Neural cell (in vitro differentiated cells): ENCODE measurements around the gene DNAAF5. TPM values are rescaled to one million over a fixed set of nuclear protein-coding genes. Genes with fewer than 3 reads are reported as not detected.

Experiments
- H2AFZ ChIP-seq: fragments of 200-600, 300-800 bp; sonication (generic), shearing (Covaris generic); 2 replicates; pipeline ENCODE4 v1.6.0; 2014; ENCODE audit warnings: low read depth, mild to moderate bottlenecking, antibody characterized with exemption, low read length, moderate library complexity
- H3F3A ChIP-seq: fragments of 200-600 bp; shearing (Covaris generic); 2 replicates; pipeline ENCODE4 v1.6.1; 2016; ENCODE audit warnings: mild to moderate bottlenecking, moderate library complexity, mixed read lengths, antibody characterized with exemption, low read length; ENCODE audit not compliant: insufficient read depth, poor library complexity, severe bottlenecking
- H3K27ac ChIP-seq: fragments of 200-600, 300-800 bp; sonication (generic), shearing (Covaris generic); 2 replicates; pipeline ENCODE4 v1.5.1; 2014; ENCODE audit warnings: mild to moderate bottlenecking, low read length, moderate library complexity
- H3K27me3 ChIP-seq: fragments of 300-800, 200-600 bp; sonication (generic), shearing (Covaris generic); 2 replicates; pipeline ENCODE4 v1.6.0; 2014; ENCODE audit warnings: mild to moderate bottlenecking, low read depth, low read length, moderate library complexity; ENCODE audit not compliant: insufficient read depth
- H3K36me3 ChIP-seq: fragments of 300-800, 200-600 bp; sonication (generic), shearing (Covaris generic); 2 replicates; pipeline ENCODE4 v1.5.1; 2014; ENCODE audit warnings: mild to moderate bottlenecking, antibody characterized with exemption, low read length, moderate library complexity; ENCODE audit not compliant: insufficient read depth
- H3K4me2 ChIP-seq: fragments of 300-800, 200-600 bp; sonication (generic), shearing (Covaris generic); 2 replicates; pipeline ENCODE4 v1.6.0; 2014; ENCODE audit warnings: mild to moderate bottlenecking, low read length
- H3K4me3 ChIP-seq: fragments of 300-800, 200-600 bp; sonication (generic), shearing (Covaris generic); 2 replicates; pipeline ENCODE4 v1.5.1; 2014; ENCODE audit warnings: mild to moderate bottlenecking, low read length, moderate library complexity
- H3K79me2 ChIP-seq: fragments of 200-600 bp; shearing (Covaris generic); replicated peaks from 2 replicates; pipeline ENCODE4 v1.6.0; 2014; ENCODE audit warnings: mild to moderate bottlenecking, low read length, moderate library complexity; ENCODE audit not compliant: insufficient read depth
- H3K9ac ChIP-seq: fragments of 300-800, 200-600 bp; sonication (generic), shearing (Covaris generic); 2 replicates; pipeline ENCODE4 v1.6.1; 2016; ENCODE audit warnings: mild to moderate bottlenecking, low read length, mixed read lengths
- H3K9me2 ChIP-seq: fragments of 200-600 bp; shearing (Covaris generic); 2 replicates; pipeline ENCODE4 v1.6.1; 2016; ENCODE audit warnings: mild to moderate bottlenecking, low read length, mixed read lengths; ENCODE audit not compliant: insufficient read depth
- H3K9me3 ChIP-seq: fragments of 200-600, 300-800 bp; sonication (generic), shearing (Covaris generic); 2 replicates; pipeline ENCODE4 v1.6.1; 2016; ENCODE audit warnings: mild to moderate bottlenecking, mixed run types, low read length, moderate library complexity, mixed read lengths
- H4K20me1 ChIP-seq: fragments of 200-600 bp; shearing (Covaris generic); 2 replicates; pipeline ENCODE4 v1.6.1; 2016; ENCODE audit warnings: mild to moderate bottlenecking, mixed run types; ENCODE audit not compliant: insufficient read depth
- CTCF ChIP-seq: fragments of 450-650 bp; IDR thresholded peaks from 2 replicates; pipeline ENCODE4 v1.5.1; 2014; ENCODE audit warnings: antibody characterized with exemption, mild to moderate bottlenecking, moderate library complexity; ENCODE audit not compliant: poor library complexity, severe bottlenecking
- EP300 ChIP-seq: fragments of 450-650 bp; conservative IDR thresholded peaks from 2 replicates; pipeline ENCODE4 v1.6.1; 2014; ENCODE audit warnings: antibody characterized with exemption, mild to moderate bottlenecking, moderate library complexity; ENCODE audit not compliant: poor library complexity, severe bottlenecking
- EZH2 ChIP-seq: fragments of 200-600, 300-800 bp; shearing (Covaris generic), sonication (generic); IDR thresholded peaks from 2 replicates; pipeline ENCODE4 v1.6.1; 2014; ENCODE audit warnings: antibody characterized with exemption, low read length, borderline replicate concordance, mild to moderate bottlenecking; ENCODE audit not compliant: insufficient read depth, poor library complexity, severe bottlenecking
- MXI1 ChIP-seq: fragments of 450-650 bp; conservative IDR thresholded peaks from 2 replicates; pipeline ENCODE4 v1.6.1; 2014; ENCODE audit warnings: antibody characterized with exemption, mild to moderate bottlenecking; ENCODE audit not compliant: poor library complexity, severe bottlenecking
- POLR2AphosphoS5 ChIP-seq: IDR thresholded peaks from 2 replicates; pipeline ENCODE4 v1.6.1; 2012
- RAD21 ChIP-seq: fragments of 450-650 bp; conservative IDR thresholded peaks from 2 replicates; pipeline ENCODE4 v1.6.1; 2014; ENCODE audit warnings: antibody characterized with exemption, mild to moderate bottlenecking, moderate library complexity
- SMC3 ChIP-seq: fragments of 450-650 bp; conservative IDR thresholded peaks from 2 replicates; pipeline ENCODE4 v1.6.1; 2014; ENCODE audit warnings: antibody characterized with exemption, mild to moderate bottlenecking, moderate library complexity; ENCODE audit not compliant: poor library complexity
- TAF1 ChIP-seq: IDR thresholded peaks from 2 replicates; pipeline ENCODE4 v1.6.1; 2012; ENCODE audit warnings: low read depth
- polyA plus RNA-seq: library from polyadenylated mRNA; depleted of rRNA; stranded (reverse); fragments of >200 nt; gene quantifications from 2 replicates; pipeline ENCODE4 v1.2.3, GENCODE V29; 2014
- TF ChIP-seq, protein P1 (sequence below): IDR thresholded peaks from 2 replicates; pipeline ENCODE4 v1.6.1; 2012; ENCODE audit warnings: borderline replicate concordance

The DNAAF5 gene
- polyA plus RNA-seq, 1 donor from 2014 or later = 5.3 TPM

DNA sequence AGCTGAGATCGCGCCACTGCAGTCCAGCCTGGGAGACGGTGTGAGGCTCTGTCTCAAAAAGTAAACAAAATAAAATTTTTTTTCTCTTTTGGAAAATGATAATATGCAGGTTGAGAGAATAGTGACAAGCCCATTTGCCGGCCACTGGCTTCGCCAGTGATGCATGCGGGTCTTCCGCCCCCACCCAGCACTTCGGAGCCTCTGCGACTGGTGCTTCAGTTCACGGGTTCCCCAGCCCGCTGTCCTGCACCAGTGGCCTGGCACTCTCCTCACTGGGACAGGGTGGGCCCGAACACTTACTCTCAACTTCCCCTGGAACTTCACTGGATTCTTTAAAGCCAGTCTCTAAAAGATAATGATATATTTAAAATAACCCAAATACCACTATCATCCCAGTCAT, 108.5 kb downstream of the DNAAF5 start:
- Histone ChIP-seq H3K4me3 (no peak overlapping the region), H2AFZ (no peak overlapping the region), H3K9me2 (no peaks in the 10 kb centered on the region), H3K36me3 (no peaks in the 10 kb centered on the region), H3K27ac (no peak overlapping the region), H3K9me3 (no peaks in the 10 kb centered on the region), H4K20me1 (no peaks in the 10 kb centered on the region), H3F3A (no peaks in the 10 kb centered on the region), H3K9ac (no peak overlapping the region), H3K4me2 (no peak overlapping the region), H3K79me2 (peaks cover 38% of the 10 kb centered on the region), H3K27me3 (no peaks in the 10 kb centered on the region)
- no peak for TF ChIP-seq EZH2
- TF ChIP-seq POLR2AphosphoS5 = no peak
- TF ChIP-seq CTCF = no peak
- no peak for TF ChIP-seq EP300
- TF ChIP-seq, protein P1, sequence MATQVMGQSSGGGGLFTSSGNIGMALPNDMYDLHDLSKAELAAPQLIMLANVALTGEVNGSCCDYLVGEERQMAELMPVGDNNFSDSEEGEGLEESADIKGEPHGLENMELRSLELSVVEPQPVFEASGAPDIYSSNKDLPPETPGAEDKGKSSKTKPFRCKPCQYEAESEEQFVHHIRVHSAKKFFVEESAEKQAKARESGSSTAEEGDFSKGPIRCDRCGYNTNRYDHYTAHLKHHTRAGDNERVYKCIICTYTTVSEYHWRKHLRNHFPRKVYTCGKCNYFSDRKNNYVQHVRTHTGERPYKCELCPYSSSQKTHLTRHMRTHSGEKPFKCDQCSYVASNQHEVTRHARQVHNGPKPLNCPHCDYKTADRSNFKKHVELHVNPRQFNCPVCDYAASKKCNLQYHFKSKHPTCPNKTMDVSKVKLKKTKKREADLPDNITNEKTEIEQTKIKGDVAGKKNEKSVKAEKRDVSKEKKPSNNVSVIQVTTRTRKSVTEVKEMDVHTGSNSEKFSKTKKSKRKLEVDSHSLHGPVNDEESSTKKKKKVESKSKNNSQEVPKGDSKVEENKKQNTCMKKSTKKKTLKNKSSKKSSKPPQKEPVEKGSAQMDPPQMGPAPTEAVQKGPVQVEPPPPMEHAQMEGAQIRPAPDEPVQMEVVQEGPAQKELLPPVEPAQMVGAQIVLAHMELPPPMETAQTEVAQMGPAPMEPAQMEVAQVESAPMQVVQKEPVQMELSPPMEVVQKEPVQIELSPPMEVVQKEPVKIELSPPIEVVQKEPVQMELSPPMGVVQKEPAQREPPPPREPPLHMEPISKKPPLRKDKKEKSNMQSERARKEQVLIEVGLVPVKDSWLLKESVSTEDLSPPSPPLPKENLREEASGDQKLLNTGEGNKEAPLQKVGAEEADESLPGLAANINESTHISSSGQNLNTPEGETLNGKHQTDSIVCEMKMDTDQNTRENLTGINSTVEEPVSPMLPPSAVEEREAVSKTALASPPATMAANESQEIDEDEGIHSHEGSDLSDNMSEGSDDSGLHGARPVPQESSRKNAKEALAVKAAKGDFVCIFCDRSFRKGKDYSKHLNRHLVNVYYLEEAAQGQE = no peak
- TF ChIP-seq SMC3 = no peak
- no peak for TF ChIP-seq TAF1
- no peak for TF ChIP-seq MXI1
- no peak for TF ChIP-seq RAD21

DNA sequence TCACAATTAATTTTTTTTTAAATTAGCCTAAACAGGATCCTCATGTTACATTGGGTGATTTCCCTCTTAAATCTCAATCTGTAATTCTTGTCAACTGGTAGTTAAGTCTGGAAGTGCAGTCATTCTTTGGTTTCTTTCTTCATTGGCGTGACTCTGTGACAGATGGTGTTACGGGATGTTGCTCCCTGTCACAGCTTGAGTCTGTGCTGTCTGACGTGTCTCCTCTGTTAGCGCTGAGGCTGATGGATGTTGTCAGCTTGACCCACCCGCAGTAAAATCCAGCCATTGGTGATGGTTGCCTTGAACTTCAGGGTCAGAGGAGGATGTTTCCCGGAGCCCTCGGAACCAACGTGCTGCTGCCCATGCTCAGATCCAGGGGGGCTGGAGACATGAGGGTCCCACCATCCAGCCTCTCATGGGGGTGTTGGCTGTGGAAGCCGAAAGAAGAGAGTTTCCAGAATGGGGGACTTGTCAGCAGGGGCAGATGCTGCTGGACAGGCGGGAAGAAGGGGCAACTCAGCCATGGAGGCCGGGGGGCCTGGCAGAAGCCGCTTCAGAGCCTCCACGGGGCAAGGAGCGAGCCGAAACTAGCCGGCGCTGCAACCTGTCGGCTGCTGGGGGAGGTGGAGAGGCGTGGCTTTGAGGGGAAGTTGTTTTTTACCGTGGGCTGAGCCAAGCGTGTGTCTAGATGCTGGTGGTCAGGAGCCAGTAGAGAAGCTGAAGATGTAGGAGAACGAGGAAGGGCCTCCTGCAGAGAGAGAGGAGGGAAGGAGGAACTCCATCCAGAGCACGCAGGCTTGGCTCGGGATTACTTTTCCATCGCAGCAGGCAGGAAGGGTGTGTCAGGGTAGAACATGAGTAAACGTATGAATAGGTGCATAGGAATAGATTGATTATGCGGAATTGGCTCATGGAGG, 109.2 kb downstream of the DNAAF5 start:
- no peak overlapping the region for H3K27ac ChIP-seq
- no peaks in the 10 kb centered on the region for H4K20me1 ChIP-seq
- no peak overlapping the region for H3K4me2 ChIP-seq
- no peak overlapping the region for H2AFZ ChIP-seq
- TF ChIP-seq TAF1 (no peak), POLR2AphosphoS5 (no peak), EZH2 (no peak), EP300 (no peak), RAD21 (no peak), CTCF (no peak), SMC3 (no peak), MXI1 (no peak)
- TF ChIP-seq, protein P1 = no peak
- H3K4me3 ChIP-seq = no peak overlapping the region
- H3K36me3 ChIP-seq = no peaks in the 10 kb centered on the region
- H3K79me2 ChIP-seq = peaks cover 30% of the 10 kb centered on the region
- no peaks in the 10 kb centered on the region for H3K27me3 ChIP-seq
- no peaks in the 10 kb centered on the region for H3K9me2 ChIP-seq
- H3K9ac ChIP-seq = no peak overlapping the region
- H3F3A ChIP-seq = no peaks in the 10 kb centered on the region
- no peaks in the 10 kb centered on the region for H3K9me3 ChIP-seq
